HG03354 (cell line): ENCODE measurements around the gene GCC1.
"Not testable (repeated sequence)": the region's sequence is repeated elsewhere in the genome, so short reads cannot be mapped to it uniquely, and the experiment has no call there.

Source experiments
- ATAC-seq: cut with Tn5 transposase; IDR thresholded peaks from one replicate; pipeline ENCODE4 v1.9.1; 2021; ENCODE audit warnings: mild to moderate bottlenecking; ENCODE audit not compliant: unreplicated experiment, poor library complexity, severe bottlenecking

GCC1 gene

GRCh38 chr7:127541548-127541947 lies 43.8 kb downstream of the GCC1 start:
- no peak for ATAC-seq

DNA sequence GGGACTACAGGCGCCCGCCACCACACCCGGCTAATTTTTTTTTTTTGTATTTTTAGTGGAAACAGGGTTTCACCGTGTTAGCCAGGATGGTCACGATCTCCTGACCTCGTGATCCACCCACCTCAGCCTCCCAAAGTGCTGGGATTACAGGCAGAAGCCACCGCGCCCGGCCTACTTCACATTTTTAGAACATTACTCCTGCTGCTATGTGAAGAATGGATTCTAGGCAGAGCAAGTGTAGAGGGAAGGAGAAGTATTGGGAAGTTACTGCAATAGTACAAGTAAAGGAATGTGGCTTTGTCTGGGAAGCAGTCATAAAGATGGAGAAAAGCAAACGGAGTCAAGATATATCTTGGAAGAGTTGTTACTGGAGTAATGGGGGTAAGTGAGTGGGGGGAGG lies 44.9 kb downstream of the GCC1 start:
- ATAC-seq, result not testable (repeated sequence)

GRCh38 chr7:127539116-127539515 lies 46.3 kb downstream of the GCC1 start:
- no peak for ATAC-seq

DNA sequence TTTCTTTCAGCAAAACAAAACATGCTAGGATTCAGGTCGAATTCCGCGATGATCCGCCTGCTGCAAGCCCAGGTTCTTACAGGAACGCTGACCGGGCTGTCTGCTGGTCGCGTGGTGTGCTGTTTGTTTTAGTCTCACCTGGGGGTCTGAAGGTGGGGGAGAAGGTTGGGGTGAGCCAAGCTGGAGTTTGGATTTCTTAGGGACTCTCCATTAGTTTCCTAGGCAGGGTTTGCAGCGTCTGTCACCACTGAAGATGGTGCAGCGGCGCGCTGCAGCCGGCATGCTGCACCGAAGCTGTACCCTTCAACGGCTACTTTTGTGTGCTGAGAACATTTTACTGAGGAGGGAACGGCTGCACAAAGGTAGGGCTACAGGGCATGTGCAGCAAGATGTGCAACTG lies 48.7 kb downstream of the GCC1 start:
- no peak for ATAC-seq

GRCh38 chr7:127536394-127536691 lies 49.1 kb downstream of the GCC1 start:
- ATAC-seq, result no peak

GRCh38 chr7:127535546-127536393 lies 49.6 kb downstream of the GCC1 start:
- no peak for ATAC-seq

DNA sequence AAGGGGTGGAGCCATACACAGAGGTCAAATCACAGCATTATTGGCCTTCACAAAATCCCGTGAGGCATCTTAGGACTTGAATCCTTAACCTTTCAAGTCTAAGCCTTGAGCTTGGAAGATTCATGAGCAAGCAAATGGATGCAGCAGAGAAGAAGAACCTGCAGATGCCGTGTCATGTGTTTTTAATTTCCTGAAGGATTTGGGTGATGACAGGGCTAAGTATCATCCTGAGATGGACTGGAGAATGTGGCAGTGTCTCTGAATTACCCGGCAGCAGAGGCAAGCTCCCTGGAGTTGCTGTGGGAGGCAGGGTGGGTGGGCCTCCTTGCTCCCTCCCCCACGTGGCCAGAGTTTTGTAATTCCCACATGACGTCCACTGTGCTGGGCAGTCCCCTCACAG lies 50.8 kb downstream of the GCC1 start:
- no peak for ATAC-seq

DNA sequence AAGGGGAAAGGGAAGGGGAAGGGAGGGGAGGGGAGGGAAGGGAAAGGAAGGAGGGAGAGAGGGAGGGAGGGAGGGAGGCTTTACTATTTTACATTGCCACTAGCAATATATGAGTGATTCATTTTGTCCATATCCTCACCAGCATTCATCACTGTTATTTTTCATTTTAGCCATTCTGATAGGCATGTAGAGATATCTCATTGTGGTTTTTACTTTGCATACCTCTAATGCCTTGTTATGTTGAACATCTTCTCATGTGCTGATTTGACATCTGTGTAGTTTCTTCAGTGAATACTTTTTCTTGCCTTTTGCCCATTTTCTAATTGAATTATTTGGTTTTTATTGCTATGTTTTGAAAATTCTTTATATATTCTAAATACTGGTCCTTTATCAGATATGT lies 52.7 kb downstream of the GCC1 start:
- ATAC-seq, result no peak

DNA sequence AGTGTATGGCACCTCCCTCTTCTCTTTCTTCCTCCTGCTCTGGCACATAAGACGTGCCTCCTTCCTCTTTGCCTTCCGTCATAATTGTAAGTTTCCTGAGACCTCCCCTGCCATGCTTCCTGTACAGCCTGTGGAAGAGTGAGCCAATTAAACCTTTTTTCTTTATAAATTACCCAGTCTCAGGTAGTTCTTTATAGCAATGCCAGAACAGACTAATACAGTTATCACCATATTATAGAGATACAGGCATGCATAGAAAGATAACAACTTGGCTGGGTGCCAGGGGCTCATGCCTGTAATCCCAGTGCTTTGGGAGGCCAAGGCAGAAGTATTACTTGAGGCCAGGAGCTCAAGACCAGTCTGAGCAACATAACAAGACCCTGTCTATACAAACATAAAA lies 53.2 kb downstream of the GCC1 start:
- no peak for ATAC-seq
